ENCODE results near the gene NFATC1.

The NFATC1 gene

GRCh38 chr18:79389689-79390088 lies 6.0 kb upstream of the NFATC1 start:
- DNase-seq, result no peak

GRCh38 chr18:79392226-79392625 lies 3.5 kb upstream of the NFATC1 start:
- DNase-seq, result no peak

GRCh38 chr18:79393181-79393634 lies 2.5 kb upstream of the NFATC1 start:
- DNase-seq, result peak in 1 of 3 donors; percentile 42

- peak; percentile 63 to 84 (median 77) for DNase-seq
These were observed 1.8 kb upstream of the NFATC1 start for GRCh38 chr18:79393635-79394533.

- DNase-seq, result peak; percentile 93 to 97 (median 96)
These were observed 1.0 kb upstream of the NFATC1 start for GRCh38 chr18:79394534-79395307.

- DNase-seq, result no peak
These were observed 456 bp upstream of the NFATC1 start for GRCh38 chr18:79395308-79395640.

GRCh38 chr18:79396431-79397246 lies 909 bp downstream of the NFATC1 start:
- DNase-seq, result peak; percentile 50 to 80 (median 58)

GRCh38 chr18:79397247-79397829 lies 1.6 kb downstream of the NFATC1 start:
- no peak for DNase-seq

- DNase-seq, result no peak
These were observed 2.4 kb downstream of the NFATC1 start for GRCh38 chr18:79397830-79398761.

- DNase-seq, result peak; percentile 38 to 64 (median 51)
These were observed 3.7 kb downstream of the NFATC1 start for GRCh38 chr18:79399275-79400081.

GRCh38 chr18:79400091-79400590 lies 4.4 kb downstream of the NFATC1 start:
- DNase-seq, result peak; percentile 69 to 90 (median 75)

- peak in 1 of 3 donors; percentile 42 for DNase-seq
These were observed 5.1 kb downstream of the NFATC1 start for GRCh38 chr18:79400591-79401381.

- DNase-seq, result no peak
These were observed 5.9 kb downstream of the NFATC1 start for GRCh38 chr18:79401494-79402208.

- DNase-seq, result no peak
These were observed 6.5 kb downstream of the NFATC1 start for GRCh38 chr18:79402209-79402576.

- peak in 2 of 3 donors; percentile 41 to 58 for DNase-seq
These were observed 7.4 kb downstream of the NFATC1 start for GRCh38 chr18:79402977-79403722.

GRCh38 chr18:79403723-79404566 lies 8.2 kb downstream of the NFATC1 start:
- no peak for DNase-seq

- no peak for DNase-seq
These were observed 8.8 kb downstream of the NFATC1 start for GRCh38 chr18:79404567-79404910.

Data from suppressor macrophage treated with lipopolysaccharide for 1 hour (primary cell).